Inferior parietal cortex (tissue), 1 donor: ENCODE data around the gene SLC41A2.
"Not testable (repeated sequence)": the region's sequence is repeated elsewhere in the genome, so short reads cannot be mapped to it uniquely, and the experiment has no call there.

Experiments
- DNase-seq: peaks from one replicate; pipeline ENCODE4 v3.0.0-alpha.2; 2016; ENCODE audit errors: extremely low spot score

The SLC41A2 gene, protein sequence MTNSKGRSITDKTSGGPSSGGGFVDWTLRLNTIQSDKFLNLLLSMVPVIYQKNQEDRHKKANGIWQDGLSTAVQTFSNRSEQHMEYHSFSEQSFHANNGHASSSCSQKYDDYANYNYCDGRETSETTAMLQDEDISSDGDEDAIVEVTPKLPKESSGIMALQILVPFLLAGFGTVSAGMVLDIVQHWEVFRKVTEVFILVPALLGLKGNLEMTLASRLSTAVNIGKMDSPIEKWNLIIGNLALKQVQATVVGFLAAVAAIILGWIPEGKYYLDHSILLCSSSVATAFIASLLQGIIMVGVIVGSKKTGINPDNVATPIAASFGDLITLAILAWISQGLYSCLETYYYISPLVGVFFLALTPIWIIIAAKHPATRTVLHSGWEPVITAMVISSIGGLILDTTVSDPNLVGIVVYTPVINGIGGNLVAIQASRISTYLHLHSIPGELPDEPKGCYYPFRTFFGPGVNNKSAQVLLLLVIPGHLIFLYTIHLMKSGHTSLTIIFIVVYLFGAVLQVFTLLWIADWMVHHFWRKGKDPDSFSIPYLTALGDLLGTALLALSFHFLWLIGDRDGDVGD

DNA sequence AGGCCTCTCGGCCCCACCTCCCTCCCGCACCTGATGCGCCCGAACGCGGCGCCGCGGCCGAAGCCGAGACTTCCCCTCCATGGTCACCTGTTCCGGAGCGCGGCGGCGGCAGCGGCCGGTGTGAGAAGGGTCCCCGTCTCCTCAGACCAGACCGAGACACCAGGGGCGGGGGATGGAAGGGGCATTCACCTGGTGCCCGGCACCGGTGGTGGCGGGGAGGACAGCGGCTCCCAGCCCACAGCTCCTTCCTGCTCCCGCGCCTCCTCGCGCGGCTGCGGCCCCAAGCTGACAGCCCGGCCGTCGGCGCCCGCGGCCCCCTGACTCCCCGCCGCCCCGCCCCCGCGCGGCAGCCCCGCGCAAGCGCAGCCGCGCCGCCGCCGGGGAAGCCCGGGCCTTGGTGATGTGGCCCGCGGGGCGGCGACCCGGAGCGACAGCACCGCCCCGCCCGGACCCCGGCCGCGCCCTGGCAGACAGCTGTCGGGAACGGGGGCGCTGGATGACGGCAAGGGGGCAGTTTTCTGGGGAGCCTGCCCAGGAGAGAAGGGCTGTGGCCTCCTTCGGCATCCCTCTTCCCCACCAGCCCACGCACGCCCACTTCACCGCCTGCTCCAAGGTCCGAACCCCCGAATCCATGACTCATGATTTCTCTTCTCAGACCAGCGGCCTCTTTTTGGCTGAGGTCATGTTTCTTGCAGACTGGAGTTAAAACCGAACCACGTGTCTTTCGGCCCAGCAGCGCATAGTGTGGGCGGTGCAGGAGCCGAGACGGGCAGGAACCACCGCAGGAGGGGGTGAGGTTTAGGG, at the start of gene SLC41A2:
TSS of gene SLC41A2 (minus strand) at position 290 of the 804 bp plus-strand sequence. CDS start 29,763 bp downstream, outside the sequence.
- DNase-seq = peak; percentile 61

DNA sequence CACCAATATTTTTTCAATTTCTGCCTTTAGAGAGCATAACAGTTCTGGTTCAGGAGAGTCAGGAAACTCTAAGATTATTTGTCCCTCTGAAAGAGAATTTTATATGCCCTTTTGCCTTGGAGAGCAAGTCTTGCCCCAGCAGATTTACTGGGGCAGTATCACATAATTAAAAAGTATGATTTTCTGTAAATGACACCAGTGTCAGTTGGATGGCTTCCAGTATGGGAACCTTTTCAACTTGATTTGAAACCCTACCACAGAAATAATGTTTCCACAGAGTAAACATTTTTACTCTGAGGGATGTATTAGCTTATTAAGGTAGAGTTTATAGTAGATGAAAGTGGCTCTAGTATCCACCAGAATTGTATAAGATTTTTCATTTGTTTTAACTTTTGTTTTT, 43.4 kb upstream of the SLC41A2 start:
- DNase-seq = no peak

DNA sequence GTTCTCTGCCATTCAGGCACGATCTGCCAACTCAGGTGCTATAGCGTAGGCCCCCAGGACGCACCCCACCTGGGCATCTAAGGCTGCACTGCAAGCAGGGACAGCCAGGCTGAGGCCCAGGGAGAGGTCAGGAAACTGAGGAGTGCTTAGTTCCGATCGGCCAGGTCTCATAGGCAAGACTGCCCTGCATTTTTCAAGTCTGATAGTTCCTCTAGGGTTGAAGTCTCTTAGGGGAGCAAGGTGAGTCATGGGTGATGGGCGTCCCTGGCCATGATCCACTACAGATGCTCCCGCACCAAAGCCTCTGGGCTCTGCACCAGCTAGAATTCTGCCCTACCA, 41.2 kb upstream of the SLC41A2 start:
- no peak for DNase-seq

DNA sequence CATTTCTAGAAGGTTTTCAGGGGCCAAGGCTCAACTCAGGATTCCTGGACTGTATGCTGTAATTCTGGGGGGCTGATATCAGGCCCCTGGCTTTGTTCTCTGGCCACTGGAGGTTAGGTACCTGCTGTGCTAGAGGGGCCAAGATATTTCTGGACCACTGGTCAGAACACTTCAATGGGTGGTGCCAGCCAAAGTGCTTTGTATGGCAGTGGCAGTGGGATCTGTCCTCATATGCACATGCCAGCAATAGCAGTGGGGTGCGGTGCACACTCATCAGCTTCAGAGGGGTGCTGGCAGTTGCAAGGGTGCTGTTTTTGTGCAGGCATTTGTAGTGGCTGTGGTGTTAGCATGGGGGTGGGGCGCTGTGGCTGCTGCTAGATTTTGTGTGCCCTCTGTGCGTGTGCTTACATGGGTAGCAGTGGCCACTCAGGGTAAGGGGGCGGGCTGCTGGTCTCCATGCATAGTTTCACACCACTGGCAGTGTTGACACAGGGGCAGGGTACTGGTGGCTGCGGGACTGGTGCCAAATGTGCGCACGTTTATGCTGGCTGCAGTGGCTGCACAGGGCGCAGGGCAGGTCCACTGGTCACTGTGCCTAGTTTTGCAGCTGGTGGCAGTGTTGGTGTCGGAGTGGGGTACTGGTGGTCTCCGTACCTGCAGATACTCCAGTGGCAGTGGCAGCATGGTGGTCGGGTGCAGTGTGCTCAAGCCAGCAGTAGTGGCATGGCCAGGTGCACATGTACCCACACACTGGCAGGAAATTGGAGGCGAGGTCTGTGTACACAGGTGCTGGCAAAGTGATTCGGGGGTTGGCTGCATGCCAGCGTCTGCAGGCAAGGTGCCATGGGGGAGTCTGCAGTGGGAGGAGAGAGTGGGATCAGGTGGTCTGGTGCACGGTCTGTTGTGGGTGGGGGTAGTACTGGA, 40.6 kb upstream of the SLC41A2 start:
- no peak for DNase-seq

DNA sequence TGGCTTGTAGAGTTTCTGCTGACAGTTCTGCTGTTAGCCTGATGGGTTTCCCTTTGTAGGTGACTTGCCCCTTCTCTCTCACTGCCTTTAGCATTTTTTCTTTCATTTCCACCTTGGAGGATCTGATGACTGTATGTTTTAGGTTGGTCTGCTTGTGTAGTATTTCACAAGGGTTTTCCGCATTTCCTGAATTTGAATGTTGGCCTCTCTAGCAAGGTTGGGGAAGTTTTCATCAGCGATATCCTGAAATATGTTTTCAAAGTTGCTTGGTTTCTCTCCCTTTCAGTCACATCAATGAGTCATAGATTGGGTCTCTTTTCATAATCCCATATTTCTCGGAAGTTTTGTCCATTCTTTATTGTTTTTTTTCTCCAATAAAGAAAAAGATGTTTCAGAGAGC, 39.5 kb upstream of the SLC41A2 start:
- DNase-seq = no peak

DNA sequence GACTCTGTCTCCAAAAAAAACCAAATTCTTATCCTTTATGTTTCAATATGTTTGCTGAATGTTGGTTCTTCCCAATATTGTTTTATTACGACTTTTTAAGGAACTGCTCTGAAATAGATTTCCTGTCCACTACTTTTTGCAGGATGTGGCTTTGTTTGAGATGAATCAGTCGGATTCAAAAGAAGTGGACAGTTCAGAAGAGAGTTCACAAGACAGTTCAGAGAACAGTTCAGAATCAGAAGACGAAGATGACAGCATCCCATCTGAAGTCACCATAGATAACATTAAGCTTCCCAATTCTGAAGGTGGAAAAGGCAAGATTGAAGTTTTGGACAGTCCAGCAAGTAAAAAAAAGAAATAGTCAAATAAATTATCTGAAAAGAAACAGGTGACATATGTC, 36.2 kb upstream of the SLC41A2 start:
- no peak for DNase-seq

DNA sequence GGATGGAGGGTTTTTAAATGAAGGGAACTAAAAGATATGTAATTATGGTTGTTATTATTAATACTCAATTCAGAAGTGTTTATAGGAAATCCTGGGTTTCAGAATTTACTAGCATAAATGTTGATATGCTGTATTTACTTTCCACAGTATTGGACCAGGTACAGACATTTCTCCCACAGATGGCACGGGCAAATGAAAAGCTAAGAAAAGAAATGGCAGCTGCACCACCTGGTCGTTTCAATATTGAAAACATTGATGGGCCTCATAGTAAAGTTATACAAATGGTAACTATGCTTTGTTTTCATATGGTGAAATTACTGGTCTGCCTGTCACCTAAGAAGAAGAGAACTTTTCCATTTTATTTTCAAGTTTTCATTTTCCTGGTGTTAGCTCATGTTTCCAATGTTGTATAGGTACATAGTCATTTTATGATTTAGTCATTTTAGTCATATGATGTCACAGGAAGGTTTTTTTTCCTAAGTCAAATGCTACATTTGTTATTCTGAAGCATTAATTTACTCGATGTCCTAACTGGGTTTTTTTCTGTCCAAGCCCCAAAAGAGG, 33.6 kb upstream of the SLC41A2 start:
- no peak for DNase-seq

DNA sequence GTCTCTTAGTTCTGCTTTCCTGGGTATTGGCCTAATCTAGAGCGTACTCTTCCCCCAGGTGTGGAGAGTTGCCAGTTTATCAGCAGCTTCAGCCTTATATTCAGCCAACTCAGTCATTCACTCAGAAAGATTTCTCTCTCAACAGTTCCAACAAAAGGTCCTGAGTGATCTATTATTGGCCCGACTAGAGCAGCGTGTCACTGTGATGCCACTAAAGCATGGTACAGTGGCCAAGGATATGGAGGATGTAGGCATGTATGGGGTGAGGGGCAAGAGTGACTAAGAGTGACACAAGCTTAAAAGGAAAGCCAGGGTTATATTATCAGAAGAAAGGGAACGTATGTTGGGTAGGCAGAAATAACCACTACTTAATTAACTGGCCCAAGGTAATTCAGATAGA, 32.9 kb upstream of the SLC41A2 start:
- DNase-seq = no peak

DNA sequence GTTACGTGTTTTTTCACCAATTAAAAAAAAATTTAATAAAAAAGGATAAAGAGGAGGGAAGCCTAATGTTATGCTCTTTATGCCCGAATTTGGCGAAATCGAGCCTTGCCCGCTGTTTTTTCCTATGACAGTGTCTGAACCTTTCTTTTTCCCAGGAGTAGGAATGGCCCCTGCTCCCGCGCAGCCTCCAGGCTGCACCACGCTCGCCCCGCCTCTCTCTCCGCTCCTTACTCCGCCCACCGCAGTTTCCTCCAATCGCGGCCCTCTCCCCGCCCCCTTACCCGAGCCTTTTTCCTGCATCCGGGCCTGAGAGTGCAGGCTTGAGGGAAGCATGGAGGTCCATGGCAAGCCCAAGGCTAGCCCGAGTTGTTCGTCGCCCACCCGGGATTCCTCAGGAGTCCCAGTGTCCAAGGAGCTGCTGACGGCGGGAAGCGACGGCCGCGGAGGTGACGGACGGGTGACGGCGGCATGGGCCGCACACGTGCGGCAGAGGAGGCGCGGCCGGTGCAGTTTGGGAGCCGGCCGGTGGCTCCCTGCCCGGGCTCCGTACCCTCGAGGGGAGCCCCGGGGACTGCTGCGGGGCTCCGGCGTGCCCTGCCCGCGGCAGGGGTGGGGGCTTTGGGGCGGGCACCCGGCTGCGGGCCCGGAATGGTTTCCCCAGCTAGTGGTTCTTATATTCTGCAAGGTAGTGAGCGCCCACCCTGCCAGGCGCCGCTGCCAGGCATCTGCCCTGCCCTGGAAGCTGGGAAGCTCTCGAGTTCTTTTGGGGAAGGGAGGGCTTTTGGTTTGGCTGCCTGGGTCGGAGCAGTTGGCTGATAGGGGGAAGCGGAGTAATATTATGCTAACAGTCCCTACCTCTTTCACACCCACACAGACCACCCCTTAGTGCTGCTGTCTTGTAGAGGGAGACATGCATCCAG, 28.2 kb upstream of the SLC41A2 start, which contains the start of gene NOPCHAP1:
TSS of gene NOPCHAP1 (plus strand) at position 295 of the 920 bp plus-strand sequence. CDS start at position 332, 37 bp downstream.
- DNase-seq = peak; percentile 88

DNA sequence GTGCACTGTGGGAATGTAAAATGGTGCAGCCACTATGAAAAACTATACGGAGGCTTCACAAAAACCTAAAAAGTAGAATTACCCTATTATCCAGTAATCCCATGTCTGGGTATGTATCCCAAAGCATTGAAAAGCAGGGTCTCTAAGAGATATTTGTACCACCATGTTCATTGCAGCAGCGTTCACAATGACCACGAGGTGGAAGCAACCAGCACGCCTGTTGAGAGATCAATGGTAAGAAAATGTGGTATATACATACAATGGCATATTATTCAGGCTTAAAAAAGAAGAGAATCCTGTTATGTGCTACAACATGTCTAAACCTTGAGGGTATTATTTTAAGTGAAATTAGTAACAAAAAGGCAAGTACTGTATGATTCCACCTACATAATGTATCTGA, 27.1 kb upstream of the SLC41A2 start:
- no peak for DNase-seq

DNA sequence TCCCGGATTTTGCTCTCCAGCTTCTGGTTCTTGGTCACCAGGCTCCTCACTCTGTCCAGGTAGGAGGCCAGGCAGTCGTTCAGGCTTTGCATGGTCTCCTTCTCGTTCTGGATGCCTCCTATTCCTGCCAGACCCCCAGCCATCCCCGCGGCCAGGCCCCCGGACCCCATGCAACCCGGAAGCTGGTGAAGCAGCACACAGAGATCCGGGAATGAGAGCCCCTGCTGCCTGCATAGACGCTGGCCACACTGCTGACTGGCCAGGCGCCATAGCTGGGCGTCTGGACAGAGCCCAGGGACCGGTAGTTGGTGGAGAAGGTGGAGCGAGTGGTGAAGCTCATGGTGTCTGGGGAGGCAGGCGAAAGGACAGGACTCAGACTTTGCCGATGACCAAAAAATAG, 19.6 kb upstream of the SLC41A2 start:
- not testable (repeated sequence) for DNase-seq

DNA sequence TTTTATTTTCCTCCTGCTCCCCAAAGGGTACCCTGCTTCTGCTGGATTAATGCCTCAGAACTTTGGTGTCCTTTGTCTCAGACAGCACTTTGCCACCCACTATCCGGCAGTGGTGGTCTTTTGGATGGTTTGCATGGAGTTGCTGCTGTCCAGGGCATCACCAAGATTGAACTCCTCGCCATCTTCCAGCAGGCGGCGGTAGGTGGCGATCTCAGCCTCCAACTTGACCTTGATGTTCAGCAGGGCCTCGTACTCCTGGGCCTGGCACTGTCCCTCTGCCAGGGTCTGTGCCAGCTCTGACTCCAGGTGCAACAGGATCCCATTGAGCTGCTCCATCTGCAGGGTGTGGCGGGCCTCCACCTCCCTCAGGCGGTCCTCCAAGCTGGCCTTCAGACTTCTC, 18.6 kb upstream of the SLC41A2 start:
- no peak for DNase-seq

DNA sequence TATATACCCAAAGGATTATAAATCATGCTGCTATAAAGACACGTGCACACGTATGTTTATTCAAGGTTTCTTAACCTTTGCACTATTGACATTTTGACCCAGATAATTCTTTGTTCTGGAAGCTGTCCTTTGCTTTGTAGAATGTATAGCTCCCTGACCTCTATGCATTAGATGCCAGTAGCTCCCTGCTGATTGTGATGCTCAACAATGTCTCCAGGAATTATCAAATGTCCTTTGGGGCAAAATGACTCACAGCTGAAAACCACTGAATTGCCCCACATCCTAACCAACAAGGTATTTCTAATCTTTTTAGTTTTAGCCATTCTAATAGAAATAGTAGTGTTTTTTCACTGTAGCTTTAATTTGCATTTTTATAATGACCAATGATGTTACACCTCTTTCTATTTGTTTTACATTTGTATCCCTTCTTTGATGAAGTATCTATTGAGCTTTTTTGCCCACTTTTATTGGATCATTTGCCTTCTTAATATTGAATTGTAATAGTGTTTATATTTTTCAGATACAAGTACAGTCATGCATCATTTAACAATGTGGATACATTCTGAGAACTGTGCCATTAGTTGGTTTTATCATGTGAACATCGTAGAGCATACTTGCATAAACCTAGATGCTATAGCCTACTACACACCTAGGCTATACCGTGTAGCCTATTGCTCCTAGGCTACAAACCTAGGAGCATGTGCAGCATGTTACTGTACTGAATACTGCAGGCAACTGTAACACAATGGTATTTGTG, 17.7 kb upstream of the SLC41A2 start:
- no peak for DNase-seq

DNA sequence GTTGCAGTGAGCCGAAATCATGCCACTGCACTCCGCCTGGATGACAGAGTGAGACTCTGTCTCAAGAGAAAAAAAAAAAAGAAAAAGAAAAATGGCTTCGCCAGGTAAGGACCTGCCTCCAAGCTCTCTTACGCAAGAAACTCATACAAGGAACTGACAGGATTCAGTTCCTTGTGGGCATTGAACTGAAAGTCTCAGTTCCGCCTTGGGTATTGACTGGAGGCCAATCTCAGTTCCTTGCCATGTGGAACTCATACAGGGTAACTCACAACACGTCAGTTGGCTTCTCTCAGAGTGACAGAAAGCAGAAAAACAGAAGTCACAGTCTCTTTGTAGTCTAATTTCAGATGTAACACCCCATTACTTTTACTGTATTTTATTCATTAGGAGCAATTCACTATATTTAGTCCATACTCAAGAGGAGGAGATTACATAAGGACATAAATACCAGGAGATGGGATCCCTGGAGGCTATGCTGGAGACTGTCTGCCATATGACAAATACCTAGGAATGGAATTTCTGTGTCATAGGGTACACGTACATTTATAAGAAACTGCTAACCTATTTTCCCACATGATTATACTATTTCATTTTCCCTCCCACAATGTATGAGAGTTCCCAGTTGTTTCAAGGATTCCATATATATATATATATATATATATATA, 16.7 kb upstream of the SLC41A2 start:
- no peak for DNase-seq

DNA sequence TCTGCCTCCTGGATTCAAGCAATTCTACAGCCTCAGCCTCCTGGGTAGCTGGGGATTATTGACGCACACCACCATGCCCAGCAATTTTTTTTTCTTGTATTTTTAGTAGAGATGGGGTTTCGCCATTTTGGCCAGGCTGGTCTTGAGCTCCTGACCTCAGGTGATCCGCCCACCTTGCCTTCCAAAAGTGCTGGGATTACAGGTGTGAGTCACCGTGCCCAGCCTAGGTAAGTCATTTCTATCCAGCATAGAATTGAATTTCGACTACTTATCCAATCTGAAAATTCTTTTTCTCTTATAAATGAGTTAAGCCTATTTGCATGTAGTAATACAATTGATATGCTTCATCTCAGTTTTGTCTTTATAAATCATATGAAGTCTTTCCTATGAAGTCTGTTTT, 15.2 kb upstream of the SLC41A2 start:
- DNase-seq = no peak

DNA sequence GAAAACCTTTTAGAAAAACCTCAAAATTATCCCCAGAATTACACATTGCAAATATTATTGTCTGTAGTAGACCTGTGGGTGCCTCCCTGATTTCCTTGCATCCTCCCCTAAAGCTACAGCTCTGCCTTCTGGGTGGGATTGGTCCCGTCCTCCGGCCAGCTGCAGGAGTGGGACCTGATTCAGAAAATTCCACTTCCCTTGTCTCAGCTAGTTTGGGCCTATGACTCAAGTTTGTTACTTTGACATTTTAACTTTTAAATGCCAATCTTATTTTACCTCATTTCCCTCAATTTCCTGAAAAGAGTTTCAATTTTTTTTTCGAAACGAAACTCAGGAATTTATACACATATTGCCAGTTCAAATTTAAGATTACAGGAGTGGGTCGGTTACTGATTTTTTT, 13.2 kb upstream of the SLC41A2 start:
- no peak for DNase-seq

DNA sequence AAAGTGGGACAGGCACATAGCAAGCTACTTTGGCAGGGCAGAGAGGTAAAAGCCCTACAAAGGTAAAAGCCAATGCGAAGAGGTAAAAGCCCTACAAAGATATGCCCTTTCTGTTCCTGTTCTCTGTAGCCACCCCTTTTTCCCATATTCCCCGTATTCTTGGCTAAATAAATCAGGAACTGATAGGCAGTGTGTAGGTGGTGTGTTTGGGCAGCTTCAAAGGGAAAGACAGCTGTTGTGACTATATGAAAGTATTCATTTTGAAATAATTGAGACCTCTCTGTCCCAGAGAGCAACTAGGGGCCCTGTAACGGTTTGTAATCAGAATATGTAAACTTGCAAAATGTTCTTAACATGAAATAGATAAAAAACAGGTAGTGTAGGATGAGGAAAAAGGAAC, 11.3 kb upstream of the SLC41A2 start:
- DNase-seq = no peak

DNA sequence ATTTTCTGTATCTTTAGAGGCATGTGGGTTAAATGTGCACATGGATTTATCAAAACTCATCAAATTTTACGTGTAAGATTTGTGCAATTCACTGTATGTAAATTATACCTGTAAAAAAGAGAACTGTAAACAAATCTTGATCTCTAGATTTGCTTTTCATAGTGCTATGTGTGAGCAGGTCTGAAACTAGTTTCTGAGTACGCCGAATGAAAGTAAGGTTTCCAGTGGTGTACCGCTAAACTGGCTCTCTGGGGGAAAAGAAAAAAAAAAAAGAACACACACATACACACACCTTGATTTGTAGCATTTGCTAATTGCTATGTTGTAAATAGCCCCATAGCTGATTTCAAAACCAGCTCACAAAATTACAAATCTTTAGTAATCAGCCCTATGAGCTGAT, 8.6 kb upstream of the SLC41A2 start:
- DNase-seq = no peak

DNA sequence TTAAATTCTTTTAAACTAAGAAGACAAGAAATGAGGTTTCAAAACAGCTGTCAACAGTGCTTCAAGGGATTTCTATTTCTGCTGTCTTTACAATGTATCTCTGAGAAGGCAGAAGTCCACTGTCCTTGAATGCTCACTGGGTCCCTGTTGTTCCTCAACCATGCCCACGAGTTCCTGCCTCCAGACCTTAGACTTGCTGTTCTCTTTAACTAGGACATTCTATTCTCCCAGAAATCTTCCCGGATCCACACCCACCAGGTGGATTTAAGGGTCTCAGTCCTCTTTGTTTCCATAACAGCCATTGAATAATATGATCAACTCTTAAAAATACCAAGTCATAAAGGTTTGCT, 6.7 kb upstream of the SLC41A2 start:
- DNase-seq = no peak
